IgD-negative memory B cell (primary cell): ENCODE data around the gene COL9A2. TPM values are rescaled to one million over a fixed set of nuclear protein-coding genes. Genes with fewer than 3 reads are reported as not detected.

Experiments
- H3K27ac Mint-ChIP-seq, 3 donors: one replicate each; pipeline ENCODE4 v1.8.0; 2020 to 2022; ENCODE audit warnings: mild to moderate bottlenecking in 3 of 3, mixed read lengths in 3 of 3, moderate library complexity in 1 of 3
- H3K27me3 Mint-ChIP-seq: one replicate; pipeline ENCODE4 v1.8.0; 2021; ENCODE audit warnings: mixed read lengths
- H3K36me3 Mint-ChIP-seq: one replicate; pipeline ENCODE4 v1.8.0; 2020; ENCODE audit warnings: mild to moderate bottlenecking, mixed read lengths
- H3K4me1 Mint-ChIP-seq, 3 donors: one replicate each; pipeline ENCODE4 v1.8.0; 2020 to 2022; ENCODE audit warnings: mixed read lengths in 3 of 3, mild to moderate bottlenecking in 1 of 3
- H3K4me3 Mint-ChIP-seq, 4 donors: one replicate each; pipeline ENCODE4 v1.8.0; 2020 to 2022; ENCODE audit warnings: mild to moderate bottlenecking in 4 of 4, mixed read lengths in 4 of 4, moderate library complexity in 3 of 4
- H3K9me3 Mint-ChIP-seq, 3 donors: one replicate each; pipeline ENCODE4 v1.8.0; 2020 to 2021; ENCODE audit warnings: mixed read lengths in 3 of 3, mild to moderate bottlenecking in 1 of 3
- polyA plus RNA-seq: library from polyadenylated mRNA; unstranded; fragments of 300-500 nt; fragmentation: Illumina TruSeq; gene quantifications from one replicate; pipeline ENCODE4 v1.2.3, GENCODE V29; 2021

Gene COL9A2
- polyA plus RNA-seq, 1 donor from 2014 or later: 3.0 TPM

DNA sequence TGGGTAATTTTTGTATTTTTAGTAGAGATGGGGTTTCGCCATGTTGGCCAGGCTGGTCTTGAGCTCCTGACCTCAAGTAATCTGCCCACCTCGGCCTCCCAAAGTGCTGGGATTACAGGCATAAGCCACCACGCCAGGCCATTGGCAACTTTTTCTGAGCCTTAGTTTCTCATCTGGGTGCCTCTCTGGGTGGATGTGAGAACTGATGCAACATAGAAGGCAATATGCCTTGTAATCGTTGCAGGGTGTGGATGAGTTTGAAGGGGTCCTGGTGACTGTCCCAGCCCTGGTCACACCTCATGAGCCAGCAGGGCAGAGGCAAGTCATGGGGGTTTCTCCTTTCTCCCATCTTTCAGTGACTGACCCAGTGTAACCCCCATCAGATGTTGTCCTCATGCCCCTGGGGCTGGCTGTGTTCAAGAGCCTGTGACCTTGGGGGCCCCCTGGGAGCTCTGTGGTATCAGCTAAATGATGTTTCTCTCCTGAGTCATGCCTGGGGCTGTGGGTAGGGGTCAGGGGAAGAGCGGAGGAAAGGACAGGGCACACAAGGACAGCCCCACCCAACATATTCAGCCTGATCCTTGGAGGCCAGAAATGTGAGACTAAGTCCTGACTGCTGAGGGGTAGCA, 3.6 kb downstream of the COL9A2 start:
- H3K27ac Mint-ChIP-seq: peak overlapping the region; percentile 16 to 71 (median 39)
- no peaks in the 10 kb centered on the region for H3K9me3 Mint-ChIP-seq
- peak overlapping the region in 3 of 4 donors; percentile 18 to 86 (median 85) for H3K4me3 Mint-ChIP-seq
- H3K36me3 Mint-ChIP-seq: no peaks in the 10 kb centered on the region
- H3K27me3 Mint-ChIP-seq: peaks cover 11% of the 10 kb centered on the region
- H3K4me1 Mint-ChIP-seq: peaks cover 30 to 42% (median 33%) of the 10 kb centered on the region in 3 donors

DNA sequence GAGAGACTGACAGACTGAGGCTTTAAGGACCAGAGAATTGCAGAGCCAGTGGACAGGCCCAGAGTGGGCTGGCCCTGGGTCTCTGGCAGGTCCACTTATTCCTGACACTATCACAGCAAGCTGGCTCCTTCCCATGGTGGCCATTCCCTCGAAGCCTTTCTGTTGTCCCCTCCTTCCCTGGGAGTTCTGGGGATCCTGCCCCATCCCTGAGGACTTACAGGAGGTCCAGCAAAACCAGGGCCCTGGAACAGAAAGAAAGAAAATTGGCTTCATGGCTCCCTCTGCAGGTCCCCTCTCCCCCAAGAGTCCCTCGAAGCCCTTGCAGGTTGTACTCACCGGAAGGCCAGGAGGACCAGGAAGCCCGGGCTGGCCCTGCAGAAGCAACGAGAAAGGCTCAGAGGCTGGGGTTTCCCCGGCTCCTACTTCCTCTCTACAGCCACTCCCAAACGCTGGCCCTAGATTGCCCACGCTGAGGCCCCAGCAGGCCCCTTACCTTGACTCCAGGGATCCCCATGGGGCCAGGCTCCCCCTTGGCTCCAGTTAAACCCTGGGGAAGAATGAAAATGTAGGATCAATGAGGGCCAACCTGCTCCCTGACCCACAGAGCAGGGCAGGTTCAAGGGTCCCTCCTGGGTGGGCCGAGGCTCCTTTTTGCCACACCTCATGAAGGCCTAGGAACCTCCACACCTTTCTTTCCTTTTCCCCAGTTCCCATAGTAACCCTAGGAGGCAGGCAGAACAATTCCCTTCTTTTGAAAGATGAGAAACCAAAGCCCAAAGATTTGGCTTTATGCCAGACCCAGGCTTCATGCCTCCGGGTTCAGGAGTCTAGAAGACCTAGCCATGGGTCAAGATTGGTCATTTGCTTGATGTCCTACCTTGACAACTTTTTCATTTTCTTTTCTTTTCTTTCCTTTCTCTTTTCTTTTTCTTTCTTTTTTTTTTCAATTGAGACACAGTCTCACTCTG, 4.6 kb downstream of the COL9A2 start:
- peak overlapping the region in 3 of 4 donors; percentile 46 to 86 (median 85) for H3K4me3 Mint-ChIP-seq
- H3K4me1 Mint-ChIP-seq: peaks cover 28 to 38% (median 30%) of the 10 kb centered on the region in 3 donors

DNA sequence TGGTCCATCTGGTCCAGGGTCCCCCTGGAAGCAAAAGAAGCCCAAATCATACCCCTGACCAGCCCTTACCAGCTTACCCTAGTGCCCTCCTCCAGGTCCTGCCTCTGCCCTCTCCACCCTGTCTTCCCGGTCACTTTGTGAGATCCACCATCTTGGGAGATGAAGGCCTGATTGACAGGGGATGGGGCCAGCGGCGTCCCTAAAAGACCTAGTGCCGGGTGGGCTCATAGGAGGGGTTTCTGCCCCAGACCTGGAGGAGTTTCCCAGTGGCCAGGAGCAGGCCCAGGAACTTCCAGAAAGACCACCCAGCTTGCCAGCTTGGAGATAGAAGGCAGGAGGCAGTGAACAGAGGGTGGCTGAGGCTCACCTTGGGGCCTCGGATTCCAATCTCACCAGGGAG, 5.4 kb downstream of the COL9A2 start:
- Mint-ChIP-seq H3K4me1 (peaks cover 26 to 38% (median 28%) of the 10 kb centered on the region in 3 donors), H3K4me3 (peak overlapping the region in 2 of 4 donors; percentile 21 to 85), H3K36me3 (no peaks in the 10 kb centered on the region), H3K27ac (no peak overlapping the region), H3K9me3 (no peaks in the 10 kb centered on the region), H3K27me3 (peaks cover 4% of the 10 kb centered on the region)

More for the DNA sequence above, 4.6 kb downstream of the COL9A2 start:
- no peaks in the 10 kb centered on the region for H3K36me3 Mint-ChIP-seq
- peaks cover 6% of the 10 kb centered on the region for H3K27me3 Mint-ChIP-seq
- peak overlapping the region in 1 of 3 donors; percentile 23 for H3K27ac Mint-ChIP-seq
- H3K9me3 Mint-ChIP-seq: no peaks in the 10 kb centered on the region

DNA sequence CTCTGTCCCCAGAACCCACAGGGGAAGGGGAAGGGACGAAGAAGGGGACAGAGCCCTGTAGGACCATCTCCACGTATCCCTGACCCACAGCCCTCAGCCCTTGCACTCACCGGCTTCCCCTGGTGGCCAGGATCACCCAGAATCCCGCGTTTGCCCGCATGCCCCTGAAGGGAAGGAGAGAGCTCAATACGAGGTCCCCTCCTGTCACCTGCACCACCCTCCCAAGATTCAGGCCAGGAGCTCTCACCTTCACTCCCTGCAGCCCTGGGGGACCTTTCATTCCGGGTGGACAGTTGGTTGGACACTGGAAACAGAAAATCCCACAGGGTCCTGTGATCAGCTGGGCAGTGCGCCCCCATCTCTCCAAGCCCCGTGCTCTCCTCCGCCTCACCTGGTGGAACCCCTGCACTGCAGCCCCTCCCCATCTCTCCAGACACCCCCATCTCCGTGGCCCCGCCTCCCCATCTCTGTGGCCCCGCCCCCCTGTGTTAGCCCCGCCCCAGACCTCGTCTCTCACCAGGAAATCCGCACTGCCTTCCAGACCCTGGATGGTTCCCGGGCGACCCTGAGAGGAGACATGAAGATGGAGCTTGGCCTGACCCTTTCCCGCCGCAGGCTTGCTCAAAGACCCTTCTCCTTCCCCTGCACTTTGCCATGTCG, 6.0 kb downstream of the COL9A2 start:
- Mint-ChIP-seq H3K9me3 (no peaks in the 10 kb centered on the region), H3K4me1 (peaks cover 26 to 36% (median 28%) of the 10 kb centered on the region in 3 donors), H3K36me3 (no peaks in the 10 kb centered on the region), H3K27me3 (peaks cover 4% of the 10 kb centered on the region), H3K27ac (peak overlapping the region in 1 of 3 donors; percentile 21), H3K4me3 (peak overlapping the region in 1 of 4 donors; percentile 18)

DNA sequence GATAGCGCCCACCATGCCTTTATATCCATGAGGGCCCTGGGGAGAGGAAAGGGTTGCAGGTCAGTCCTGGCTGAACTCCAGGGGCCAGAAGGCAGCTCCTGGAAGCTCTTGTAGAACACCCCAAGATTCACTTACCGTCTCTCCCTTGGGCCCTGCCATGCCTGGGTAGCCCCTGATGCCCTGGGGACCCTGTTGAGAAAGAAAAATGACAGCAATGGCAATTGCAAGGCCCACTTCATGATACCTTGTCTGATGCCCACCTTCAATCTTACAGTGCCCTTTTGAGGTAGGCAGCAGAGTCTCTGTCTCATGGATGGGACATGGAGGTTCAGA, 7.0 kb downstream of the COL9A2 start:
- Mint-ChIP-seq H3K27ac (no peak overlapping the region), H3K4me3 (no peak overlapping the region), H3K9me3 (no peaks in the 10 kb centered on the region), H3K4me1 (peaks cover 24 to 27% (median 26%) of the 10 kb centered on the region in 3 donors), H3K36me3 (no peaks in the 10 kb centered on the region), H3K27me3 (peaks cover 3% of the 10 kb centered on the region)

DNA sequence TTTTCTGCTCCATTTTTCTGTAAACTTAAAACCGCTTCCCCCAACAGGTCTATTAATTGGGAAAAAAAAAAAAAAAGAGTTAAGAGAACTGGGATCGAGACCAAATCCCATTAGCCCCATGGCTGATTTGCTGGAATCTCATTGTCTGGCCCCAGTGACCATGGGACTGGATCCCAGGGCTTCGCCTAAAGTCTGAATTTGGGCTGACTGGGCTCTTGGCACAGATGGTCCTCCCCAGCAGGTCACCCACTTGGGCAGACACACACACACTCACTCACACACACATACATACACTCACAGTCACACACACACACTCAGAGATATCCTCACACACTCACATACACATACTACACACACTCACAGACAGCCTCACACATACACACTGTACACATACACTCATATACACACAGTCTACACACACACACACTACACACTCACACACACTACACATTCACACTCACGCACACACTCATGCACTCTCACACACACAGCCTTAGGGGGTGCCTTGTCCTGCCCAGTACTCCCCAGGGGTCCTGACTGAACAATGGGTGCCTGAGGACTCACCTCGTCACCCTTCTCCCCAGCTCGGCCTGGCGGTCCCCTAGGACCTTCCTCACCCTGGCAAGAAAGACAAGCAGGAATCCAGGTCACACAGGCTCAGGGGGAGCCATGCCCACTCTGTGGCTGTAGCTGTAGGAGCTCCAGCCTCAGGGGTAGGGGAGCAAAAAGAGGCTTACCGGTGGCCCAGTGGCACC, 7.5 kb downstream of the COL9A2 start:
- Mint-ChIP-seq H3K27ac (no peak overlapping the region), H3K36me3 (no peaks in the 10 kb centered on the region), H3K27me3 (peaks cover 3% of the 10 kb centered on the region), H3K9me3 (no peaks in the 10 kb centered on the region), H3K4me3 (no peak overlapping the region), H3K4me1 (peaks cover 23 to 24% (median 23%) of the 10 kb centered on the region in 3 donors)

DNA sequence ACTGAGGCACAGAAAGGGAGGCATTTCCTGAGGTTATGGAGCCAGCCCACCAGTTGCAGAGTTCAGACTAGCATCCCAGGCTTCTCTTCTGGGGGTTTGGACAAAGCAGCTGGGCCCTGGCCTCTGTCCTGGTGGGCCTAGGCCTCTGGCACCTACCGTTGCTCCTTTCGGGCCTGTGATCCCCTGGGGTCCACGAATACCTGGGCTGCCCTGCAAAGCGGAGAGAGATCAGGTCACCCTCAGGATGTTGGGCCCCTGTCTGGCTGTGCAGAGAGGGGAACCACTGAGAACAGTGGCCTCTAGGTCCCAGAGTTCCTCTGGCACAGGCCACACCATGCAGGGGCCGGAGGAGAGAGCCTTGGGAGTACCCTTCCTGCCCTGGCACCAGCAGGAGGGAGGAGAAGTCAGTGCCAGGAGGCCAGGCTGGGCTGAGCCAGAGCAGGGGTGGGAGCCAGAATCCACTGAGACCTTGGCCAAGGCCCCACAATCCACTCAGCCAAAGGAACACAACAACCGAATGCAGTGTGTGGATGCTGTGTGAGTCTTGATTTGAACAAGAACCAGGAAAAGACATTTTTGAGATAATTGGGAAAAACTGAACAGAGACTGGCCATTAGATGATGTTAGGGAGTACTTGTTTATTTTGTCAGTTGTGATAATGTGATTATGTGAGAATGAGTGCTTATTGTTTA, 8.9 kb downstream of the COL9A2 start:
- H3K4me3 Mint-ChIP-seq: no peak overlapping the region
- H3K4me1 Mint-ChIP-seq: peaks cover 9 to 11% (median 11%) of the 10 kb centered on the region in 3 donors
- no peaks in the 10 kb centered on the region for H3K27me3 Mint-ChIP-seq

DNA sequence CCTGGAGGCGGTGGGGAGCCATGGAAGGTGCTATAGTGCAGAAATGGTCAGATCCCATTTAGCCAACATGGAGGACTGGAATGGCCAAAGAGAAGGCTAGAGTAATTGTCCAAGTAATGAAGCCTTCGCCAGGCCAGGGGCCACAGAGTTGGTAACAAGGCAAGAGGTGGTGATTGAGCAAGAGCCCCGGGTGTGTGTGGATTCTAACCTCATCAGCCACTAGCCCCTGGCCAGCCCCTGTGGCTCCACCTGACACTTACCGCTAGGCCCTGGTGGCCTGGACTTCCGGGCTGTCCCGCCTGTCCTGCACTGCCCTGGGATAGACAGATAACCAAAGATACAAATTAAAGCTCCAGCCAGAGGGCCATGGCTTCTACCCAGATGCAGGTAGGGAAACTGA, 9.9 kb downstream of the COL9A2 start:
- H3K9me3 Mint-ChIP-seq: no peaks in the 10 kb centered on the region
- H3K36me3 Mint-ChIP-seq: peaks cover 1% of the 10 kb centered on the region
- H3K27ac Mint-ChIP-seq: no peak overlapping the region
- H3K4me3 Mint-ChIP-seq: no peak overlapping the region
- H3K4me1 Mint-ChIP-seq: peaks cover under 1 to 4% (median 2%) of the 10 kb centered on the region in 3 donors
- H3K27me3 Mint-ChIP-seq: no peaks in the 10 kb centered on the region

More for the DNA sequence above, 8.9 kb downstream of the COL9A2 start:
- H3K27ac Mint-ChIP-seq: no peak overlapping the region
- H3K36me3 Mint-ChIP-seq: peaks cover 1% of the 10 kb centered on the region
- no peaks in the 10 kb centered on the region for H3K9me3 Mint-ChIP-seq

DNA sequence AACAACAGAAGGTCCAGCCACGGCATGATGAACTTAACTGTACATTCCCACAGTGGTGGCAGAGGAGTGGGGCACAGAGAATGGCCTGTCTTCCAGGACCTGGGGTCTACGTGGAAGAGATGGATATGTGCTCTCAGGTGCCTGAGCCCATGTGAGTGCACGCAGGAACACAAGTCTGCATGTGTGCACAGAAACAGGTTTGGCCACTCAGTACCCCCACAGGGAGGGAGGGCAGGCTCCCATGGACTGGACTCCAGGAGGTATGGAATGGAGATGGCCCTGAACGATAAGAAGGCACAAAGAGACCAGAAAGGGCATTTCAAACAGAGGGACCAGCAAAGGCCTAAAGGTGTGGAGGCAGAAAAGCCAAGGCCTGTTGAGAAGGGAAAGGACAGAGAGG, 10.8 kb downstream of the COL9A2 start:
- Mint-ChIP-seq H3K36me3 (peaks cover 1% of the 10 kb centered on the region), H3K9me3 (no peaks in the 10 kb centered on the region), H3K4me1 (peaks cover 0 to 4% (median 2%) of the 10 kb centered on the region in 3 donors), H3K27me3 (no peaks in the 10 kb centered on the region), H3K27ac (no peak overlapping the region), H3K4me3 (no peak overlapping the region)

DNA sequence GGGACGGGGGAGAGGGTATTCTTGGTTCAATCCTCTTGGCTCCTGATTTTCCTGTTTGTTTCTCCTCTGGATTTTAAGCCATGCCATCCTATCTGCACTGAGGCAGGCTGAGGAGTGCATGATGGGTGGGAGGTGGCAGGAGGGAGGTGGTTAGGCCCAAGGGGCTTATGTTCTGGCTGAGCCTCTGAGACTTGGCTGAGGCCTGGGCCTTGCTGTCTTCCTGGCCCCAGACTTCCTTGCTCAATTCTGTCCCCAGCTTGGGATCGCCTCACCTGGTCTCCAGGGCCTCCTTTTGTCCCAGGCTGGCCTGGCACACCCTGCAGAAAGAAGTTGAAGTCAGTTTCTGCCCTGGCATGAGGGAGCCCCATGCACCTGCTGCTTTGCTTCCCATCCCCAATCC, 11.2 kb downstream of the COL9A2 start:
- no peaks in the 10 kb centered on the region for H3K27me3 Mint-ChIP-seq
- H3K9me3 Mint-ChIP-seq: no peaks in the 10 kb centered on the region
- H3K27ac Mint-ChIP-seq: no peak overlapping the region
- H3K4me1 Mint-ChIP-seq: peaks cover 0 to 4% (median 2%) of the 10 kb centered on the region in 3 donors
- no peak overlapping the region for H3K4me3 Mint-ChIP-seq
- peaks cover 3% of the 10 kb centered on the region for H3K36me3 Mint-ChIP-seq

DNA sequence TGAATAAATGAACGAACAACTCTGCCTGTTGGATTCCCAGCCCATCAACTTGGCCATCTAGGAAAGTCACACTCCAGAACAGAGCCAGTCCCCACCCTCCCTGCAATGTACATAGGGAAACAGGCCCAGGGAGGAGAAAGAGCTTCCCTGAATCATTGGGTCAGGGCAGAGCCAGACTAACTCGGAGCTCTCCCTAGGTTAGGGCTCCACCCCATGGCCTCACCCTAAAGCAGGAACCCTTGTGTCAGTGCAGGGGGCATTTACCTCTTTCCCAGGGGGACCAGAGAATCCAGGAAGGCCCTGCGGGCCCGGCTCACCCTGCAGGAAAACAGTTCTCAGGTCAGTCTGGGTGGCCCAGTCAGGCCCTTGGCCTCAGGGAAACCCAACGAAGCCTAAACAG, 11.6 kb downstream of the COL9A2 start:
- H3K27me3 Mint-ChIP-seq: no peaks in the 10 kb centered on the region
- peaks cover 3% of the 10 kb centered on the region for H3K36me3 Mint-ChIP-seq
- H3K9me3 Mint-ChIP-seq: no peaks in the 10 kb centered on the region
- peaks cover 0 to 1% (median 0%) of the 10 kb centered on the region in 3 donors for H3K4me1 Mint-ChIP-seq
- no peak overlapping the region for H3K4me3 Mint-ChIP-seq
- no peak overlapping the region for H3K27ac Mint-ChIP-seq

DNA sequence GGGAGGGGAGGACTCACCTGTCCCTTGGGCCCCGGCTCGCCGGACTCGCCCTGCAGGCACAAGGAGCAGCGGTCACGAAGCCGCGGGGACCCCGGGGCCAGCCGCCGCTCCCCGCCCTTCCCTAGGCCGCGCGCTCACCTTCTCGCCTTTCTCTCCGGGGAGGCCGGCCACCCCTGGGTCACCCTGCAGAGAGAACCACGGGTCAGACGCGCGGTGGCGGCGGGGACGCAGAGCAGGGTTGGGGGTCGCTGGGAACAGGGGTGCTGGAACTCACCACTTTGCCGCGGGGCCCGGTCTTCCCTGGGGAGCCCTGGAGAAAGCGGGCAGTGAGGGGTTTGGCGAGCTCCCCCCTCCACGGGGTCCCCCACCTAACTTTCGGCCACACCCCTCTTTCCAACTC, 13.3 kb downstream of the COL9A2 start:
- H3K4me1 Mint-ChIP-seq: no peaks in the 10 kb centered on the region
- H3K4me3 Mint-ChIP-seq: no peak overlapping the region
- peaks cover 3% of the 10 kb centered on the region for H3K36me3 Mint-ChIP-seq
- H3K27ac Mint-ChIP-seq: no peak overlapping the region
- H3K27me3 Mint-ChIP-seq: no peaks in the 10 kb centered on the region
- no peaks in the 10 kb centered on the region for H3K9me3 Mint-ChIP-seq

DNA sequence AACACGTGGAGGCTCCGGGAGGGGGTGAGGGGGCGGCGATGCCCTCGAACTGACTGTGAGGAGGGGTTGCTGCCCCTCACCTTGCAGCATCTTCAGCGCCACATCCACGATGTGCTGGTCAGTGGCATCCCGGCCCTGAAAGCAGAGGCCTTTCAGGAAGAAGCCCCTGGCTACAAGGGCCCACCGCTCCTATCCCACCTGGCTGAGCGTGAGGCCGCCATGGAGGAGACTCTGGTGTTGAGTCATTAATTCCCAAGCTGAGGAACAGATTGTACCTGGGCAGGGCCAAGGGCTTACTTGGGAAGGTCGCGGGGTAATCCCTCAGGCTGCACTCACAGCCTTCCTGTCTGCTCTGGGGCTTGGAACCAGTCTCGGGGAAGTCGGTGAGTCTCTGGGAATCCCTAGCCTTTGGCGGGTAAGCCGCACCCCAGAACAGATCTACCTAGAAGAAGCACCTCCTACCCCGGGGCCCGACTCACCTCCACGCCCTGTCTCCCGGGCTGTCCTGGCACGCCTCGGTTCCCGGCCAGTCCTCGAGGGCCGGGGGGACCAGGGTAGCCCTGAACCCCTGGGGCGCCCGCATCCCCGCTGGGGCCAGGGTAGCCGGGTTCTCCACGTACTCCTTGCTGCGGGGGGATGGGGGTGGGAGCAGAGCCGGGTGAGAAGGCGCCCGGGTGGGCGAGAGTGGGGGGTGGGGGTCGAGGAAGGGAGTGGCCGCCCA, 13.9 kb downstream of the COL9A2 start:
- no peaks in the 10 kb centered on the region for H3K4me1 Mint-ChIP-seq
- H3K36me3 Mint-ChIP-seq: peaks cover 3% of the 10 kb centered on the region
- H3K27me3 Mint-ChIP-seq: no peaks in the 10 kb centered on the region
- H3K27ac Mint-ChIP-seq: no peak overlapping the region
- no peaks in the 10 kb centered on the region for H3K9me3 Mint-ChIP-seq
- H3K4me3 Mint-ChIP-seq: no peak overlapping the region
